HepG2 (cell line): ENCODE measurements around the gene EDAR. TPM values are rescaled to one million over a fixed set of nuclear protein-coding genes. Genes with fewer than 3 reads are reported as not detected.

Source experiments
- ATAC-seq: fragments of 200-7000 bp; cut with Tn5 transposase; 3 replicates; pipeline ENCODE4 v1.9.1; 2020; ENCODE audit warnings: mild to moderate bottlenecking, moderate library complexity
- BruUV-seq: library from RNA; stranded (reverse); fragments of 400-500 nt; replicated peaks from 2 replicates; lab custom pipeline; 2021; lab: Mats Ljungman, UMichigan
- CTCF ChIA-PET: fragments of 300-600 bp; formaldehyde crosslinking; extraction: SDS; loops from one replicate; lab custom pipeline; 2021; ENCODE audit warnings: low total read pairs, inconsistent platforms, low intra/inter-chr PET ratio; lab: Yijun Ruan, JAX
- POLR2A ChIA-PET: fragments of 350-600 bp; sonication (Branson Sonifier 250); formaldehyde crosslinking; loops from one replicate; lab custom pipeline; 2020; ENCODE audit warnings: antibody characterized with exemption, inconsistent platforms; lab: Yijun Ruan, JAX
- DNase-seq: peaks from one replicate; pipeline ENCODE4 v3.0.0-alpha.2; 2015; ENCODE audit warnings: low spot score
- FAIRE-seq: peaks from 3 replicates; lab custom pipeline; 2011; peaks lifted over from hg19 to GRCh38; lab: Jason Lieb, UNC
- H2AFZ ChIP-seq: one replicate; pipeline ENCODE4 v1.6.1; 2011; ENCODE audit warnings: low read length, inconsistent platforms
- H3K27ac ChIP-seq: fragments of 300-600 bp; 3 replicates; pipeline ENCODE4 v1.8.0; 2011; ENCODE audit warnings: mixed run types, mild to moderate bottlenecking, mixed read lengths, low read length, inconsistent platforms; ENCODE audit not compliant: insufficient read depth; ENCODE audit errors: extremely low read length
- H3K27me3 ChIP-seq, 2 experiments: fragments of 200-600 bp in 1 of 2; 2 replicates in 1 of 2; 3 replicates in 1 of 2; pipeline versions ENCODE4 v1.6.0 to v1.8.0; 2011; ENCODE audit warnings: low read length in 2 of 2, mild to moderate bottlenecking in 2 of 2, moderate library complexity in 2 of 2, inconsistent platforms in 1 of 2; ENCODE audit not compliant: insufficient read depth in 2 of 2, control insufficient read depth in 1 of 2
- H3K36me3 ChIP-seq, 2 experiments: fragments of 200-600 bp in 1 of 2; replicated peaks in 1 of 2; 2 replicates in 1 of 2; 3 replicates in 1 of 2; pipeline versions ENCODE4 v1.5.1 to v1.8.0; 2011; ENCODE audit warnings: low read length in 2 of 2, inconsistent platforms in 1 of 2; ENCODE audit not compliant: insufficient read depth in 2 of 2, control insufficient read depth in 1 of 2
- H3K4me1 ChIP-seq: 2 replicates; pipeline ENCODE4 v1.5.1; 2012; ENCODE audit warnings: low read length, inconsistent platforms; ENCODE audit not compliant: insufficient read depth
- H3K4me2 ChIP-seq: 2 replicates; pipeline ENCODE4 v1.6.0; 2011; ENCODE audit warnings: low read depth, low read length, inconsistent platforms
- H3K4me3 ChIP-seq, 3 experiments: fragments of 200-600 bp in 1 of 3; sonication (generic), shearing (Covaris generic) in 1 of 3; replicated peaks in 1 of 3; 2 replicates each; pipeline ENCODE4 v1.5.1; 2011 to 2016; ENCODE audit warnings: low read length in 3 of 3, inconsistent platforms in 2 of 3, low read depth in 2 of 3, mild to moderate bottlenecking in 2 of 3, control low read depth in 1 of 3, mixed read lengths in 1 of 3; ENCODE audit not compliant: insufficient read depth in 1 of 3
- H3K79me2 ChIP-seq: one replicate; pipeline ENCODE4 v1.6.1; 2011; ENCODE audit warnings: low read length, inconsistent platforms; ENCODE audit not compliant: insufficient read depth
- H3K9ac ChIP-seq: 2 replicates; pipeline ENCODE4 v1.6.0; 2011; ENCODE audit warnings: mild to moderate bottlenecking, low read depth, low read length, inconsistent platforms; ENCODE audit not compliant: insufficient read depth
- H3K9me3 ChIP-seq: 2 replicates; pipeline ENCODE4 v1.5.1; 2012; ENCODE audit warnings: mild to moderate bottlenecking, low read length
- H4K20me1 ChIP-seq: 2 replicates; pipeline ENCODE4 v1.6.0; 2011; ENCODE audit warnings: inconsistent platforms, mild to moderate bottlenecking, low read length, moderate library complexity; ENCODE audit not compliant: insufficient read depth
- AHDC1 ChIP-seq: sonication (generic); formaldehyde crosslinking; IDR thresholded peaks from 2 replicates; pipeline ENCODE4 v1.5.1; 2020; ENCODE audit warnings: mild to moderate bottlenecking, missing genetic modification reagents, borderline replicate concordance
- ARID5B ChIP-seq: IDR thresholded peaks from 2 replicates; pipeline ENCODE4 v1.4.0; 2020; ENCODE audit warnings: mild to moderate bottlenecking, missing genetic modification reagents
- CREM ChIP-seq, 2 experiments: sonication (generic) in 1 of 2; formaldehyde crosslinking in 1 of 2; IDR thresholded peaks; 2 replicates each; pipeline versions ENCODE4 v1.4.0 to v1.6.1; 2016 to 2020; ENCODE audit warnings: antibody characterized with exemption in 1 of 2, mild to moderate bottlenecking in 1 of 2, missing genetic modification reagents in 1 of 2
- EP300 ChIP-seq, 3 experiments: sonication (generic) in 1 of 3; formaldehyde crosslinking in 1 of 3; IDR thresholded peaks; 2 replicates each; pipeline versions ENCODE4 v1.5.1 to v1.6.1; 2011 to 2020; ENCODE audit warnings: low read depth in 2 of 3, low read length in 2 of 3, borderline replicate concordance in 1 of 3, improper control_type of control experiment in 1 of 3, mild to moderate bottlenecking in 1 of 3, missing genetic modification reagents in 1 of 3, moderate library complexity in 1 of 3
- HMGA1 ChIP-seq: sonication (generic); formaldehyde crosslinking; conservative IDR thresholded peaks from 2 replicates; pipeline ENCODE4 v1.4.0; 2020; ENCODE audit warnings: missing genetic modification reagents
- KDM6A ChIP-seq: IDR thresholded peaks from 2 replicates; pipeline ENCODE4 v1.6.1; 2016; ENCODE audit warnings: low read depth
- KLF13 ChIP-seq: sonication (generic); formaldehyde crosslinking; IDR thresholded peaks from 2 replicates; pipeline ENCODE4 v1.4.0; 2020; ENCODE audit warnings: mild to moderate bottlenecking, missing genetic modification reagents
- KLF15 ChIP-seq: sonication (generic); formaldehyde crosslinking; IDR thresholded peaks from 2 replicates; pipeline ENCODE4 v1.8.1; 2023; ENCODE audit warnings: borderline replicate concordance, mild to moderate bottlenecking, inconsistent platforms, missing genetic modification reagents, mixed read lengths
- SOX6 ChIP-seq, 2 experiments: fragments of 450-650 bp in 1 of 2; sonication (generic) in 1 of 2; formaldehyde crosslinking in 1 of 2; IDR thresholded peaks; 2 replicates each; pipeline versions ENCODE4 v1.4.0 to v1.6.1; 2017 to 2020; ENCODE audit warnings: antibody characterized with exemption in 1 of 2, mild to moderate bottlenecking in 1 of 2, missing genetic modification reagents in 1 of 2
- SP140L ChIP-seq: sonication (generic); formaldehyde crosslinking; IDR thresholded peaks from 2 replicates; pipeline ENCODE4 v1.4.0; 2020; ENCODE audit warnings: missing genetic modification reagents, borderline replicate concordance
- TARDBP ChIP-seq: sonication (generic); formaldehyde crosslinking; IDR thresholded peaks from 2 replicates; pipeline ENCODE4 v1.8.0; 2022; ENCODE audit warnings: mild to moderate bottlenecking, missing genetic modification reagents
- ZNF530 ChIP-seq: sonication (generic); formaldehyde crosslinking; IDR thresholded peaks from 2 replicates; pipeline ENCODE4 v1.5.0; 2020; ENCODE audit warnings: low read depth, mild to moderate bottlenecking, missing genetic modification reagents
- ZNF644 ChIP-seq: IDR thresholded peaks from 2 replicates; pipeline ENCODE4 v1.6.1; 2016; ENCODE audit warnings: low read depth
- ZNF703 ChIP-seq: sonication (generic); formaldehyde crosslinking; IDR thresholded peaks from 2 replicates; pipeline ENCODE4 v1.5.1; 2020; ENCODE audit warnings: missing genetic modification reagents, mild to moderate bottlenecking, moderate library complexity, borderline replicate concordance
- ZNF891 ChIP-seq: sonication (generic); formaldehyde crosslinking; IDR thresholded peaks from 2 replicates; pipeline ENCODE4 v1.5.0; 2020; ENCODE audit warnings: mild to moderate bottlenecking, missing genetic modification reagents
- WGBS: methylation state at CpG from one replicate; pipeline ENCODE4 v1.1.6; 2017; ENCODE audit warnings: low lambda C conversion rate; 5-methylcytosine and 5-hydroxymethylcytosine counted together
- in situ Hi-C: cut with HindIII; loops from 2 replicates; pipeline ENCODE4 v1.10.0; 2017; ENCODE audit warnings: low pct_unique_long_range_greater_than_20kb; ENCODE audit not compliant: extremely low pct_ligation_motif_present
- intact Hi-C: fragments of 100-400 bp; cut with micrococcal nuclease; formaldehyde crosslinking; loops from one replicate; pipeline ENCODE4 v1.10.0; 2022; ENCODE audit not compliant: unreplicated experiment
- polyA plus RNA-seq, 8 experiments: library from polyadenylated mRNA; depleted of rRNA in 3 of 8; stranded (reverse) in 7 of 8; unstranded in 1 of 8; fragments of >200 nt; fragmentation: Illumina TruSeq in 4 of 8; extraction: Trizol in 4 of 8; gene quantifications; 2 replicates each; pipeline versions ENCODE4 v1.2.1 to v1.2.3, GENCODE V29; 2011 to 2016; ENCODE audit warnings: low read depth in 4 of 8, missing spikeins in 1 of 8, mixed read lengths in 1 of 8; ENCODE audit not compliant: insufficient read depth in 1 of 8
- total RNA-seq, 5 experiments: library from RNA; depleted of rRNA; stranded (reverse); fragments of >200 nt; fragmentation: Illumina TruSeq; extraction: Trizol; gene quantifications; 2 replicates each; pipeline ENCODE4 v1.2.3, GENCODE V29; 2016; ENCODE audit warnings: low read depth in 1 of 5

EDAR gene
- total and polyA plus RNA-seq, 2 of the 13 experiments (the other 11 are each of a cell fraction or from before 2014, with no cell fraction given) = not detected

GRCh38 chr2:109020217-109020637 is 31.2 kb upstream of the EDAR start:
- CTCF ChIA-PET = no interaction called here
- Histone ChIP-seq H3K27ac (peak overlapping the region; percentile 46), H3K79me2 (no peaks in the 10 kb centered on the region), H3K9me3 (no peaks in the 10 kb centered on the region), H2AFZ (no peak overlapping the region), H4K20me1 (no peaks in the 10 kb centered on the region), H3K36me3 (no peaks in the 10 kb centered on the region), H3K27me3 (no peaks in the 10 kb centered on the region; a peak in 1 of 5 replicates), H3K4me1 (peaks cover 59% of the 10 kb centered on the region), H3K4me2 (peak overlapping the region; percentile 60), H3K4me3 (peak overlapping the region in 2 of 3 experiments; percentile 4 to 11; a peak in 1 of 6 replicates), H3K9ac (no peak overlapping the region)
- DNase-seq (peak; percentile 84), ATAC-seq (peak; percentile 71), FAIRE-seq (peak; percentile 48)
- BruUV-seq = no TSS peak
- in situ Hi-C loops (no loop called here), intact Hi-C loops (no loop called here)
- POLR2A ChIA-PET = no interaction called here
- under 1% methylated on average over 7 of the region's 7 CpGs for WGBS
- no peak for TF ChIP-seq SOX6 (IDR thresholded peaks at IDR 0.05)
- TF ChIP-seq SOX6 (CRISPR knock-in tag; IDR thresholded peaks at IDR 0.05) = peak; percentile 94
- no peak for TF ChIP-seq KLF15 (CRISPR knock-in tag)
- TF ChIP-seq ZNF530 (CRISPR knock-in tag) = no peak
- TF ChIP-seq ZNF703 (CRISPR knock-in tag) = no peak
- TF ChIP-seq AHDC1 = peak; percentile 79; the same call in 1 of the 2 replicates
- TF ChIP-seq ZNF644 (CRISPR knock-in tag) = no peak
- peak in 1 of 2 experiments; percentile 79; a peak in 2 of 4 replicates for TF ChIP-seq EP300 (IDR thresholded peaks at IDR 0.05; ENCODE audit: low read depth in 2 of 2, low read length in 2 of 2)
- TF ChIP-seq EP300 (CRISPR knock-in tag; IDR thresholded peaks at IDR 0.05; ENCODE audit: borderline replicate concordance) = peak; percentile 48; the same call in 1 of the 2 replicates
- TF ChIP-seq KLF13 (CRISPR knock-in tag) = no peak
- peak; percentile 53; the same call in 1 of the 2 replicates for TF ChIP-seq TARDBP
- TF ChIP-seq SP140L = no peak
- TF ChIP-seq CREM (IDR thresholded peaks at IDR 0.05) = peak; percentile 59
- no peak for TF ChIP-seq CREM (CRISPR knock-in tag; IDR thresholded peaks at IDR 0.05)
- TF ChIP-seq KDM6A (CRISPR knock-in tag) = peak; percentile 34; the same call in 1 of the 2 replicates
- no peak for TF ChIP-seq HMGA1 (CRISPR knock-in tag)
- no peak for TF ChIP-seq ZNF891
- TF ChIP-seq ARID5B = peak; percentile 83
